ENCODE measurements around the gene MRPL4.

DNA sequence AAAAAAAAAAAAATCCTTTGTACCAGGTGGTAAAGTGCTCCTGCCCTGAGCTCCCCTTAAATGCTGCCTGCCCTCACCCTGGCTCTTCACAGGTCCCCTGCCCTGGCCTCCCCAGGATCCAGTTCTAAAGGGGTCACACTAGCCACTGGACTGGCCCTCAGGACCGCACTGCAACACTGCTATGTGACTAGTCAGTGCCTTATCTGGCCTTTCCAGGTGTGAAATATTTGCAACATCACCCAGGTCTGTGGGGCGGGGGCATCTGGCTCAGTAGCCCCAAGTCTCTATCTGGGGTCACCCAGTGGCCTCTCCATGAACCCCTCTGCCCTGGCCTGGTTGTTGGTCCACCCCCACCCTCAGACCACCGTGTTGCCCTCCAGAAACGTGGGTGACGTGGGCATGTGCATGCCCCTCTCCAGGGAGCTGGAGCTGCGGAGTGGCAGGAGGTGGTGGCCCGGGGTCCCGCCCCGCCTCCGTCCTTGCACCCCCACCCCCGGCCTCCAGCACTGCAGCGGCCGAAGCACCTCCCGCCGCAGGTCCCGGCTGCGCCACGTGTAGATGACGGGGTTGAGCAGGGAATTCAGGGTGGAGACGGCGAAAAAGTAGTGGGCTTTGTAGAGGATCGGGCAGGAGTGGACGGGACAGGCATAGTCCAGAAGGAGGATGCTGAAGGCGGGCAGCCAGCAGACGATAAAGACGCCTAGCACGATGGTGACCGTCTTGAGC is 28.4 kb upstream of the MRPL4 start:
- TF ChIP-seq CTCF (IDR thresholded peaks at IDR 0.05) (no peak), ZFX (IDR thresholded peaks at IDR 0.05; ENCODE audit: borderline replicate concordance) (no peak)

Measured in 22Rv1 (cell line).